Measurements from ENCODE around the gene LCOR. TPM values are rescaled to one million over a fixed set of nuclear protein-coding genes. Genes with fewer than 3 reads are reported as not detected.

Gene LCOR
- total and polyA plus RNA-seq, 9 of the 15 experiments (the other 6 are each of a cell fraction or from before 2014, with no cell fraction given): 3.6 to 25.2 (median 14.4) TPM

DNA sequence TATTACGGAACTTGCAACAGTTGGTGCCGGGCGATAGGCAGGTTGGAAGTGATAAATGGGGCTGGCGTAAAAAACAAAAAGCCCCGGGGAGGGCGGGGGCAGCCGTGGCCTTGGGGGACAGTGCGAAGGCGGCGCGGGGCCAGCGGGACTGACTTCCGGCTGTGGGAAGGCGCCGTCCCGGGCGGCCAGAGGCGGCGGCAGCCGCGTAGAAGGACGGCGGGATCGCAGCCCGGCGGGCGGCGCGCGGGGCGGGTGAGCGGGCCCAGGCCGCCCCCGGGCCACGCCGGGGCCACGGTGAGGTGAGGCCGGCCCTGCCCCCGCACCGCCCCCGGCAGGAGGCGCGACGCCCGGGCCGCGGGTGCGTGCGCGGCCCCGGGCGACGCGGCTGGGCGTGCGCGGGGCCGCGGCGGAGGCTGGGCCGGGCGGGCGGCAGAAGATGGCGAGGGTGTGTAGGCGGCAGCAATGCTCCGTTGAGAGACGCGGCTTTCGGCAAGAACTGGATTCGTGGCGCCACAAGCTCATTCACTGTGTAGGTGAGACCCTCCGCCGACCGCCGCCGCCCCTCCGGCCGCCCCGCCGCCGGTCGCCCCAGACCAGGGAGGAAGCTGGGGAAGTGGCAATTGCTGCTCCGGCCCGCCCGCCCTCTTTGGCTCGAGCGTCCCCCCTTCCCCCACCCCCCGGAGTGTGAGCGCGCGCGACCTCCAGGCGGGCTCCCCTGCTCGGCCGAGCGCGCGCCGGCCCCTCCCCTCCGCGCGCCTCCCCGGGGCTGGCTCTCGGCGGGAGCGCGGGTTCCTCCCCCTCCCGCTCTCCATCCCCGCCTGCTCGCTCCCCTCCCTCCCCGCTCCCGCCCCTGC lies at the start of gene LCOR (continued):
- TF ChIP-seq, protein P1, sequence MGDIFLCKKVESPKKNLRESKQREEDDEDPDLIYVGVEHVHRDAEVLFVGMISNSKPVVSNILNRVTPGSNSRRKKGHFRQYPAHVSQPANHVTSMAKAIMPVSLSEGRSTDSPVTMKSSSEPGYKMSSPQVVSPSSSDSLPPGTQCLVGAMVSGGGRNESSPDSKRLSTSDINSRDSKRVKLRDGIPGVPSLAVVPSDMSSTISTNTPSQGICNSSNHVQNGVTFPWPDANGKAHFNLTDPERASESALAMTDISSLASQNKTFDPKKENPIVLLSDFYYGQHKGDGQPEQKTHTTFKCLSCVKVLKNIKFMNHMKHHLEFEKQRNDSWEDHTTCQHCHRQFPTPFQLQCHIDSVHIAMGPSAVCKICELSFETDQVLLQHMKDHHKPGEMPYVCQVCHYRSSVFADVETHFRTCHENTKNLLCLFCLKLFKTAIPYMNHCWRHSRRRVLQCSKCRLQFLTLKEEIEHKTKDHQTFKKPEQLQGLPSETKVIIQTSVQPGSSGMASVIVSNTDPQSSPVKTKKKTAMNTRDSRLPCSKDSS (IDR thresholded peaks at IDR 0.05; ENCODE audit: low read depth, partially characterized antibody): no peak
- TF ChIP-seq ZBTB8A (IDR thresholded peaks at IDR 0.05; ENCODE audit: partially characterized antibody) (no peak), KDM4B (IDR thresholded peaks at IDR 0.05; ENCODE audit: borderline replicate concordance in 2 of 2, low read depth in 1 of 2) (no peak), CREB1 (IDR thresholded peaks at IDR 0.05) (0 out of 2 replicates have a peak, but pooled peaks have one; percentile 34), CREB1 (CRISPR knock-in tag; IDR thresholded peaks at IDR 0.05) (no peak), RBFOX2 (IDR thresholded peaks at IDR 0.05; ENCODE audit: low read depth, low read length) (no peak; the same call in 1 of the 2 replicates), RFX7 (CRISPR knock-in tag; IDR thresholded peaks at IDR 0.05) (no peak), MAFK (IDR thresholded peaks at IDR 0.05; ENCODE audit: low read length) (no peak), MCM3 (IDR thresholded peaks at IDR 0.05) (no peak)
- TF ChIP-seq, protein P2, sequence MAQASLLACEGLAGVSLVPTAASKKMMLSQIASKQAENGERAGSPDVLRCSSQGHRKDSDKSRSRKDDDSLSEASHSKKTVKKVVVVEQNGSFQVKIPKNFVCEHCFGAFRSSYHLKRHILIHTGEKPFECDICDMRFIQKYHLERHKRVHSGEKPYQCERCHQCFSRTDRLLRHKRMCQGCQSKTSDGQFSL (CRISPR knock-in tag; IDR thresholded peaks at IDR 0.05): no peak
- TF ChIP-seq, protein P2 (tag; IDR thresholded peaks at IDR 0.05): no peak
- TF ChIP-seq, protein P3, sequence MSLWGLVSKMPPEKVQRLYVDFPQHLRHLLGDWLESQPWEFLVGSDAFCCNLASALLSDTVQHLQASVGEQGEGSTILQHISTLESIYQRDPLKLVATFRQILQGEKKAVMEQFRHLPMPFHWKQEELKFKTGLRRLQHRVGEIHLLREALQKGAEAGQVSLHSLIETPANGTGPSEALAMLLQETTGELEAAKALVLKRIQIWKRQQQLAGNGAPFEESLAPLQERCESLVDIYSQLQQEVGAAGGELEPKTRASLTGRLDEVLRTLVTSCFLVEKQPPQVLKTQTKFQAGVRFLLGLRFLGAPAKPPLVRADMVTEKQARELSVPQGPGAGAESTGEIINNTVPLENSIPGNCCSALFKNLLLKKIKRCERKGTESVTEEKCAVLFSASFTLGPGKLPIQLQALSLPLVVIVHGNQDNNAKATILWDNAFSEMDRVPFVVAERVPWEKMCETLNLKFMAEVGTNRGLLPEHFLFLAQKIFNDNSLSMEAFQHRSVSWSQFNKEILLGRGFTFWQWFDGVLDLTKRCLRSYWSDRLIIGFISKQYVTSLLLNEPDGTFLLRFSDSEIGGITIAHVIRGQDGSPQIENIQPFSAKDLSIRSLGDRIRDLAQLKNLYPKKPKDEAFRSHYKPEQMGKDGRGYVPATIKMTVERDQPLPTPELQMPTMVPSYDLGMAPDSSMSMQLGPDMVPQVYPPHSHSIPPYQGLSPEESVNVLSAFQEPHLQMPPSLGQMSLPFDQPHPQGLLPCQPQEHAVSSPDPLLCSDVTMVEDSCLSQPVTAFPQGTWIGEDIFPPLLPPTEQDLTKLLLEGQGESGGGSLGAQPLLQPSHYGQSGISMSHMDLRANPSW (CRISPR knock-in tag; IDR thresholded peaks at IDR 0.05): no peak
- TF ChIP-seq, protein P4, sequence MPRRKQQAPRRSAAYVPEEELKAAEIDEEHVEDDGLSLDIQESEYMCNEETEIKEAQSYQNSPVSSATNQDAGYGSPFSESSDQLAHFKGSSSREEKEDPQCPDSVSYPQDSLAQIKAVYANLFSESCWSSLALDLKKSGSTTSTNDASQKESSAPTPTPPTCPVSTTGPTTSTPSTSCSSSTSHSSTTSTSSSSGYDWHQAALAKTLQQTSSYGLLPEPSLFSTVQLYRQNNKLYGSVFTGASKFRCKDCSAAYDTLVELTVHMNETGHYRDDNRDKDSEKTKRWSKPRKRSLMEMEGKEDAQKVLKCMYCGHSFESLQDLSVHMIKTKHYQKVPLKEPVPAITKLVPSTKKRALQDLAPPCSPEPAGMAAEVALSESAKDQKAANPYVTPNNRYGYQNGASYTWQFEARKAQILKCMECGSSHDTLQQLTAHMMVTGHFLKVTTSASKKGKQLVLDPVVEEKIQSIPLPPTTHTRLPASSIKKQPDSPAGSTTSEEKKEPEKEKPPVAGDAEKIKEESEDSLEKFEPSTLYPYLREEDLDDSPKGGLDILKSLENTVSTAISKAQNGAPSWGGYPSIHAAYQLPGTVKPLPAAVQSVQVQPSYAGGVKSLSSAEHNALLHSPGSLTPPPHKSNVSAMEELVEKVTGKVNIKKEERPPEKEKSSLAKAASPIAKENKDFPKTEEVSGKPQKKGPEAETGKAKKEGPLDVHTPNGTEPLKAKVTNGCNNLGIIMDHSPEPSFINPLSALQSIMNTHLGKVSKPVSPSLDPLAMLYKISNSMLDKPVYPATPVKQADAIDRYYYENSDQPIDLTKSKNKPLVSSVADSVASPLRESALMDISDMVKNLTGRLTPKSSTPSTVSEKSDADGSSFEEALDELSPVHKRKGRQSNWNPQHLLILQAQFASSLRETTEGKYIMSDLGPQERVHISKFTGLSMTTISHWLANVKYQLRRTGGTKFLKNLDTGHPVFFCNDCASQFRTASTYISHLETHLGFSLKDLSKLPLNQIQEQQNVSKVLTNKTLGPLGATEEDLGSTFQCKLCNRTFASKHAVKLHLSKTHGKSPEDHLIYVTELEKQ (CRISPR knock-in tag; IDR thresholded peaks at IDR 0.05): no peak
- TF ChIP-seq, protein P5, sequence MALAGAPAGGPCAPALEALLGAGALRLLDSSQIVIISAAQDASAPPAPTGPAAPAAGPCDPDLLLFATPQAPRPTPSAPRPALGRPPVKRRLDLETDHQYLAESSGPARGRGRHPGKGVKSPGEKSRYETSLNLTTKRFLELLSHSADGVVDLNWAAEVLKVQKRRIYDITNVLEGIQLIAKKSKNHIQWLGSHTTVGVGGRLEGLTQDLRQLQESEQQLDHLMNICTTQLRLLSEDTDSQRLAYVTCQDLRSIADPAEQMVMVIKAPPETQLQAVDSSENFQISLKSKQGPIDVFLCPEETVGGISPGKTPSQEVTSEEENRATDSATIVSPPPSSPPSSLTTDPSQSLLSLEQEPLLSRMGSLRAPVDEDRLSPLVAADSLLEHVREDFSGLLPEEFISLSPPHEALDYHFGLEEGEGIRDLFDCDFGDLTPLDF (CRISPR knock-in tag; IDR thresholded peaks at IDR 0.05): no peak
